ENCODE results near the gene P2RY12.

The P2RY12 gene

DNA sequence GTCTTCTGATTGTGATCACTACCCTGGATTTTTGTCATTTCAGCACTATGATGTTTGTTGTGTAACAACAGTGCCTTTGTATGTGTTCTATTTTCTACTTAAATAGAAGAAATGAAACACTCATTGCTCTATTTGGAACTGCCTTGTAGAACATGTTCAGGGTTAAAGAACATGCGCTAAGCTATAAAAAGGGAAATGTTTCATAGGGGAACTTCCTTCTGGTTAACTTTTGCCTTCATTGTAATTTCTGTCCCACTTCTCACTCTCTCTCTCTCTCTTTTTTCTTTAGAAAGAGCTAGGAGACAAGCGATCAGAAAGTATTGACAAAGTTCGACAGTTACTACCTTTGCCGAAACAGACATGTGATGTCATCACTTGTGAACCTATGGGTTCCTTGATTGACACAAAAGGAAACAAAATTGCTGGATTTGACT, at the start of gene P2RY12:
Gene P2RY12 (minus strand): TSS at position 13 of the 434 bp plus-strand sequence. CDS start 45,908 bp downstream, outside the sequence.
- peak; percentile 84 for DNase-seq

GRCh38 chr3:151432616-151433372, 48.2 kb upstream of the P2RY12 start:
- no peak for DNase-seq

DNA sequence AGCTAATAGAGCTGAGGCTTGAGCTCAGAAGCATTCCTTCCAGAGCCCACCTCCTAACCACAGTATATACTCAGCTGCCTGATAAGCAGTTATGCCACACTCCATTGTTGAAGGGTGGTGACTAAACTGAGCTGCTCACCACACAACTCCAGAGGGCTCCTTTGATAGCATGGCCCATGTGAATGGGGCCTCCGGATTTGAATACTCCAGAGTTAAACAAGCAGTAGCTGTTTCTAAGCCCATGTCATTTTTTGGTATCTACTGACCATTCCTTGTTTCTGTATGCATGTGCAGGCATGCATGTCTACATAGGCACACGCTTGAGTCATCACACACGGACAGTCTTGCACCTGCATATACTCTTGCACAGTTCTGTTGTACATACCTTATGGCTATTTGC, 47.4 kb upstream of the P2RY12 start:
- no peak for DNase-seq

DNA sequence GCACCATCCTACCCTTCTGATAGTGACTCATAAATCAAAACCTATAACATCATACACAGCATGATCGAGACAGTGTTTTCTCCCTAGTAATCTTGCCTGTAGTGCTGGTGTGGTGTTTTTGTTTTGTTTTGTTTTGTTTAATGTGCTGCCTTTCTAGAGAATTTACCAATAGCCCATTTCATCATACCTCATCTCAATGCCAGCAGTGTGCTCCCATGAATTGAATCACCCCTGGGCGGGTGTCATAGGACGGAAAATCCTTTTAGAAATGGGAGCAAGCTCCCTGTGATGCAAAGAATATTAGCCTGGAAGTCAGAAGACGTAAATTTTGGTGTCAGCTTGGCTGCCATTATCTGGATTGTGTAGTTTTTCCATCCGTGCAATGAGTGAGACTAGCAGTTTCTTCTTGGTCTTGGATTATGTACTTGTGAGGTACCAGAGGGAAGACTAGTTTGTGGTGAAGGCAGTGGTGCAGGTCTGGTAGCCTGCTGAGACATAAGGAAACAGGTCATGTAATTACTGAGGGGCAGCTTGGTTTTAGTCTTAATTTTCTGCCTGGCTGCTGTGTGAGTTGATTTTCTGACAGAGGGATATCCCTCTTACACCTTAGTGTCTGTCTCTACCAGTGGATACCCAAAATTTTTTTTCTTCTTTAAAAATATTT, 46.4 kb upstream of the P2RY12 start:
- DNase-seq, result no peak

DNA sequence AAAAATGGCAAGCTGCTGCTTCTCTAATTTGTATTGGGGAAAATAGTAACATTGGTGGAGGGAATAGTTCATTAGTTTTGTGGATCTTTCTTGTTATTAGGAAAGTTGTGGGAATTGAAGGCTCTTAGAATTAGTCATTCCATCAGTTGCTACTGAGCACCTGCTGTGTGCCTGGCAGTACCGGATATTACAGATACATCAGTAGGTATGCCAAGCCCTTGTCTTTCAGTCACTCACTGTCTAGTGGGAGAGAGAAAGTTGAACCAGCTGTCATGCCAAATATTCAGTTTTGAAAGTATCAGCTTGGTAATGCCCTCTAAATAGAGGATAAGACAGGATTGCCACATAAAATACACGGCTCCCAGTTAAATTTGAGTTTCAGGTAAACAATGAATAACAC, 43.8 kb upstream of the P2RY12 start:
- no peak for DNase-seq

GRCh38 chr3:151426341-151426657, 41.7 kb upstream of the P2RY12 start:
- no peak for DNase-seq

DNA sequence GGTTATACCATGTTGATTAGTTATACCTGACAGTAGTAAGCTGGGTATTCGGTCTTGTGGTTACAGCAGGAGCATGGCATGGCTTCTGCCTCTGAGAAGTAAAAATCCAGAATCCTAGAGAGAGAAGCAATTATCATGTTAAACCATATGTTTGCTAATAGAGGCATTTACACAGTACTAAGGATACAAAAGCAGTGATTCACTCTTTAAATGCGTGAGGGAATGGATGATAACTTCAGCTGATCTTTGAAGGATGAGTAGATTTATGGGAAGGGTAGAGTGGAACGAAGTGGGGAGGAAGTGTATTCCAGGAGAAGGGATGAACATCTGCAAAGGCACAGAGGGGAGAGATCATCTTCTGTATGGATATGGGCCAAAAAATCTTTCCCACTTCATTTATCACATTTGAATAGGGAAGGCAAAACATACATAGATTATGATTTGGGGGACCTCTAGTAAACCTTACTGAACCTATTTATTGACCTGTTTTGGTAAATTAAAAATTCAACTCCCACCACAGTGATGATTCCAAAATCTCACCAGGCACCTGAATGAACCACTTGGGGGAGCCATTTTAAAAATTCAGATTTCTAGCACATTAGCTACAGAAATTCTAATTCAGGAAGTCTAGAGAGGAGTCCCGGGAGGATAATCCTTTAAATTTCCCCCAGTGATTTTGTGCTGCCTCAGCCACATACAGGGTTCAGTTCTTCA, 41.2 kb upstream of the P2RY12 start:
- no peak for DNase-seq

- no peak for DNase-seq
These were observed 38.5 kb upstream of the P2RY12 start for GRCh38 chr3:151423091-151423490.

DNA sequence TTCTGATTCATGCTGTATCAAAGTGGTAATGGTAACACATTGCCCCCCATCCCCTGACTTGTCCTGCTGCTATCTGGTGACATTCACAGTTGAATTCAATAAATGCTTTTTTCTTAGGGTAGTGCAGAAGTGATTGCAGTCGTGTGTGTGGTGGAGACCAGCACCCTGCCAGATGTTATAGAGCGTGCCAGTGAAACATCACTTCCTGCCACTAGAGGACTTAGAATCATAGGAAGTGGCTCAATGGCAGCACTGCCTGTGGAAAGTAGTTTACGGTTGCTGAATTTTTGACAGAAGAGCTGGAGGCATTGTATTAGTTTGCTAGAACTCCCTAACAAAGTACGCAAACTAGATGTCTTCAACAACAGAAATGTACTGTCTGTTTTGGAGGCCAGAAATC, 37.4 kb upstream of the P2RY12 start:
- no peak for DNase-seq

- DNase-seq, result no peak
These were observed 35.3 kb upstream of the P2RY12 start for GRCh38 chr3:151419806-151420205.

- no peak for DNase-seq
These were observed 30.7 kb upstream of the P2RY12 start for GRCh38 chr3:151415289-151415688.

- no peak for DNase-seq
These were observed 28.4 kb upstream of the P2RY12 start for GRCh38 chr3:151412989-151413388.

GRCh38 chr3:151410891-151411559, 26.5 kb upstream of the P2RY12 start:
- no peak for DNase-seq

GRCh38 chr3:151407928-151408327, 23.4 kb upstream of the P2RY12 start:
- no peak for DNase-seq

GRCh38 chr3:151404316-151404715, 19.8 kb upstream of the P2RY12 start:
- DNase-seq, result no peak

- DNase-seq, result no peak
These were observed 18.7 kb upstream of the P2RY12 start for GRCh38 chr3:151403246-151403645.

DNA sequence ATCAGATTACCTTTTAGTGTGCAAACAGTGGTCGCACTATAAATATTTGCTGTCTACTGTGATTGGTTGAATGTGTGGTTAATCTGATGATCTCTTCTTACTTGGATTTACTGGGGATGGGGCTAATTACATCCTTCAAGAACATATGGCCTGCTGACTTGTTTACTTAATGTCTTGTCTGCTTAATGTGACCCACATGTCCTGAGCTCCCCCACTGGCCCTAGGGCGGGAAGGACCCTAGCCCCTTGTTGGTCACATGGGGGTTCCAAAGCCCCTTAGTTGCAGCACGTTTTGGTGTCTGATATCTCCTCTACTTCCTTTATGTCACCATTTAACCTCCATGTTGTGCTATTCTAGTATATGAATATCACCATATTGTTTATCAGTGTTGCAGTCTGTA, 17.8 kb upstream of the P2RY12 start:
- DNase-seq, result no peak

- no peak for DNase-seq
These were observed 15.8 kb upstream of the P2RY12 start for GRCh38 chr3:151400341-151400740.

DNA sequence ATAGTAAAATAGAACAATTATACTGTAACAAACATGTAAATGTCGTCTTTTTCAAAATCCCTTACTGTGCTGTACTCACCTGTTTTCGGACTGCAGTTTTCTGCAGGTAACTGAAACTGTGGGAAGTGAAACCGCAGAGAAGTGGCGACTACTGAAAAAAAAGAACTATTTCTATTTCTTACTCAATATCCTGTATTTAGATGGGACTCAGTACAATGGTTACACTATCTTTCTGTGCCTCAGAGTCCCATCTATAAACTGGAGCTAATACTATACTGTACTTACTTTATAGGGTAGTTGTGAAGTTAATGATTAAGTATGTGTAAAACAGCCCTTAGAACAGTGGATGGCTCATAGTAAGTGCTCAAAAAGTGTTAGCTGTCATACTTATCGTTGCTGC, 14.3 kb upstream of the P2RY12 start:
- DNase-seq, result no peak

GRCh38 chr3:151395806-151396205, 11.3 kb upstream of the P2RY12 start:
- peak; percentile 92 for DNase-seq

DNA sequence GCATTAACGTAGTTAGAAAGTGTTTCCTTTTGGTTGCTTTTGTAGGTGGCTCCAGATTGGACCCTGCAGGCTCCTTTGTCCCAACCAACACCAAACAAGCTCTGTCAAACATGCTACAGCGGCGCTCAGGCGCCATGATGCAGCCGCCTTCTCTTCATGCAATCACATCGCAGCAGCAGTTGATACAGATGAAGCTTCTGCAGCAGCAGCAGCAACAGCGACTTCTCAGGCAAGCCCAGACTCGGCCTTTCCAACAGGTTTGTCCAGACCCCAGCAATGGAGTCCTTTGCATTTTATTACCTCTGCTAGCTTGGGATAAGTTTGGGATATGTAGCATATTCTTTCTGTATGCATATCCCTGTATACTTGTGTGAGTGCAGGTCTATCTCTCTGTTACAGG, 10.1 kb upstream of the P2RY12 start:
- no peak for DNase-seq

DNA sequence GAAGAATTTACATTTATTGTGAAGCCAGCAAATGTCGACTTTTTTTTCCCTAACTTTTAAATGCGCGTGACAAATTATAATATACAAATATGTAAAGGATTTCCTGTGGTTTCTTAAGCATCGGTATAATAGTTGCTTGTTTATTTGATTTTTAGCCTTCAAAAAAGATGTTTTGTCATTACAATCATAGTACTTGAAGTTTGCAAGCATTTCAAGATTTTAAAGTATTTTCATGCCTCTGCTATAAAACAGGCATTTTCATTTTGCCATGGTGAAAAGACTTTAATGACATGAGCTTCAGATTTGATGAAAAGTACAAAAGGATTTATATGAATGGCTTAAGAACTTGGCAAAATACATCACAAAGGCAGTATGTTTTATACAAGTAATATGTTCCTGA, 9.4 kb upstream of the P2RY12 start:
- no peak for DNase-seq

GRCh38 chr3:151393146-151393830, 8.7 kb upstream of the P2RY12 start:
- DNase-seq, result no peak

All from suppressor macrophage treated with lipopolysaccharide for 4 hours (primary cell).